Thoracic aorta (tissue), 2 donors: Measurements from ENCODE around the gene GLOD5. TPM values are rescaled to one million over a fixed set of nuclear protein-coding genes. Genes with fewer than 3 reads are reported as not detected.

Experiments
- ATAC-seq: fragments of 150-250 bp; one replicate; pipeline ENCODE4 v1.8.0; 2017; ENCODE audit warnings: low read depth; ENCODE audit not compliant: insufficient number of reproducible peaks, low FRiP score
- DNase-seq: peaks from one replicate; pipeline ENCODE4 v3.0.0-alpha.2; 2020; ENCODE audit warnings: low spot score
- H3K27ac ChIP-seq, 2 donors: fragments of 200-600 bp; sonication (generic); 1 replicate in 1 of 2; 2 replicates in 1 of 2; pipeline ENCODE4 v1.5.1; 2016; ENCODE audit warnings: mild to moderate bottlenecking in 2 of 2, moderate library complexity in 2 of 2
- H3K27me3 ChIP-seq: fragments of 200-600 bp; sonication (generic); replicated peaks from 2 replicates; pipeline ENCODE4 v1.6.0; 2016; ENCODE audit warnings: mild to moderate bottlenecking; ENCODE audit not compliant: insufficient read depth
- H3K36me3 ChIP-seq: fragments of 200-600 bp; sonication (generic); one replicate; pipeline ENCODE4 v1.5.1; 2016
- H3K4me1 ChIP-seq, 2 donors: fragments of 200-600 bp; sonication (generic); 1 replicate in 1 of 2; 2 replicates in 1 of 2; pipeline versions ENCODE4 v1.5.1 to v1.6.0; 2016; ENCODE audit warnings: low read depth in 2 of 2, mild to moderate bottlenecking in 1 of 2; ENCODE audit not compliant: control insufficient read depth in 1 of 2
- H3K4me3 ChIP-seq: fragments of 200-600 bp; sonication (generic); 2 replicates; pipeline ENCODE4 v1.5.1; 2016; ENCODE audit warnings: mild to moderate bottlenecking
- H3K9me3 ChIP-seq: fragments of 200-600 bp; sonication (generic); 2 replicates; pipeline ENCODE4 v1.5.1; 2016
- total RNA-seq, 2 donors: library from RNA; depleted of rRNA; stranded (reverse); fragments of >200 nt; gene quantifications; one replicate each; pipeline versions ENCODE4 v1.1.0 to v1.2.3, GENCODE V29; 2016
- TF ChIP-seq, protein P1 (sequence below): fragments of 200-600 bp; sonication (generic); IDR thresholded peaks from one replicate; pipeline ENCODE4 v1.5.1; 2019; ENCODE audit warnings: antibody characterized with exemption

Gene GLOD5
- total RNA-seq, 2 donors from 2014 or later, result not detected

DNA sequence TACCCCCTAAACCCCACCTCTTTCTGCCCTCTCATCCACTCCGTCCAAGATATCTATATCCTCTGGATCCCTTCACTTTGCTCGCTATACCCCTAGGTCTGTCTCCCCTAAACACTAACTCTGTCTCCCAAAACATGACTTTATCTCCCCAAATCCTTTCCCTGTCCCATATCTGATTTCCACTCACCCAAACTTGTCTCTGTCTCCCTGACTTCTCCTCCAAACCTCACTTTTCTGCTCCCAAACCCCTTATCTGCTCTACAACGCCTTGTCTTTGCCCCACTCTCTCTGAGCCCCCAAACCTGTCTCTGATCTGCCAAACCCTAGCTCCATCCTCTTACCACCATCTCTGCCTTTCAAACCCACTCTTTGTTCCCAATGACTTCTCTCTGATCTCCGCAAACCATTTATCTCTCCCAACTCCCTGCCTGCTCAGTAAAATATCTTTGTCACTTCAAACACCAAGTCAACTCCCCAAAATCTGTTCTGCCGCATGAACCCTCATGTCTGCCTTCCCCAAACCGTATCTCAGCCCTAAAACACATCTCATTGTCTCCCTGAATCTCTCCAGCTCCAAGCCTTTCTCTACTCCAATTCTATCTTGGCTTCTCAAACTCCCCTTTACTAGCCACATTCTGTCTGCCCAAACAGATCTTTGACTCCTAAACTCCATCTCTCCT, 25.4 kb downstream of the GLOD5 start:
- no peaks in the 10 kb centered on the region for H3K27me3 ChIP-seq
- no peak for ATAC-seq

DNA sequence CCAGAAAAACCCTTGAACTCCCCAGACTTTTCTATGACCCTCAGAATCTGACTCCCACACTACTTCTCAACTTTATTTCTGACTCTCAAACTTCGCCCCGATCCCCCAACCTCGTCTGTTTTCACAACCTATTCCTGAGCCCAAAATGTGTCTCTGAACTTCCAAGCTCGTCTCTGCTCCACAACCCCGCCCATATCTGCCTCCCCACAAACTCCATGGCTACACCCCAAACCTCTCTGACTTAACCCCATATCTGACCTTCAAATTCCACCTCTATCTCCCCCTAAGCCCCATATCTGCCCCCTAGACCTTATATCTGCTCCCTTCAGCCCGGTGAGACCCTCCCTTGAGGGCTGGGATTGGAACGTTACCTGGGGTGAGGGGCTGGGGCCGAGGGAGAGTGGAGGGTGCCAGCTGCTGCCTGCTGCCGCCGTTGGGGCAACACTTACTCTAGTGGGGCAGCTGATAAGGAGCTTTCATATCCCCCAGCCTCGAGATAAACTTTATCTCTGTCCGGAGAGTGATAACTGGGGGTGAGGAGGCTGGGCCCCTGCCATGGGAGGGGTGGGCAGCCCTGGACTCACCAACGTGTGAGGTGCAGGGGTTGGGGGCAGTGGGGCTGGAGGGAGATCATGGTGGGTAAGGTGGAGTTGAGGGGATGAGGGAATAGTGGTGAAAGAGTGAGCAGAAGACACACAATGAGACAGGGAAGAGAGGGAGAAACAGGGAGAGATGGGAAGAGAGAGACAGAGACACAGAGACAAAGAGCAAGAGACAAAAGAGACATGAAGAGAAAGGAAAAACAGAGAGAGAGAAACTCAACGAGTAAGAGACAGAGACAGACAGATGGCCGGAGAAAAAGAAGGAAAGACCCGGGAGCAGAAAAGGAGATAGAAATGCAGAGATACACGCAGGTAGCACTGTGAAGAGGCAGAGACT, 26.2 kb downstream of the GLOD5 start:
- Histone ChIP-seq H3K36me3 (no peaks in the 10 kb centered on the region), H3K4me3 (no peak overlapping the region), H3K4me1 (no peaks in the 10 kb centered on the region), H3K27me3 (no peaks in the 10 kb centered on the region), H3K27ac (no peak overlapping the region), H3K9me3 (no peaks in the 10 kb centered on the region)
- TF ChIP-seq, protein P1, sequence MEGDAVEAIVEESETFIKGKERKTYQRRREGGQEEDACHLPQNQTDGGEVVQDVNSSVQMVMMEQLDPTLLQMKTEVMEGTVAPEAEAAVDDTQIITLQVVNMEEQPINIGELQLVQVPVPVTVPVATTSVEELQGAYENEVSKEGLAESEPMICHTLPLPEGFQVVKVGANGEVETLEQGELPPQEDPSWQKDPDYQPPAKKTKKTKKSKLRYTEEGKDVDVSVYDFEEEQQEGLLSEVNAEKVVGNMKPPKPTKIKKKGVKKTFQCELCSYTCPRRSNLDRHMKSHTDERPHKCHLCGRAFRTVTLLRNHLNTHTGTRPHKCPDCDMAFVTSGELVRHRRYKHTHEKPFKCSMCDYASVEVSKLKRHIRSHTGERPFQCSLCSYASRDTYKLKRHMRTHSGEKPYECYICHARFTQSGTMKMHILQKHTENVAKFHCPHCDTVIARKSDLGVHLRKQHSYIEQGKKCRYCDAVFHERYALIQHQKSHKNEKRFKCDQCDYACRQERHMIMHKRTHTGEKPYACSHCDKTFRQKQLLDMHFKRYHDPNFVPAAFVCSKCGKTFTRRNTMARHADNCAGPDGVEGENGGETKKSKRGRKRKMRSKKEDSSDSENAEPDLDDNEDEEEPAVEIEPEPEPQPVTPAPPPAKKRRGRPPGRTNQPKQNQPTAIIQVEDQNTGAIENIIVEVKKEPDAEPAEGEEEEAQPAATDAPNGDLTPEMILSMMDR, result no peak
- ATAC-seq (no peak), DNase-seq (no peak)

More for the DNA sequence above, 25.4 kb downstream of the GLOD5 start:
- Histone ChIP-seq H3K27ac (no peak overlapping the region), H3K36me3 (no peaks in the 10 kb centered on the region), H3K4me3 (no peak overlapping the region), H3K9me3 (no peaks in the 10 kb centered on the region), H3K4me1 (no peaks in the 10 kb centered on the region)
- DNase-seq, result no peak
- TF ChIP-seq, protein P1, result no peak

DNA sequence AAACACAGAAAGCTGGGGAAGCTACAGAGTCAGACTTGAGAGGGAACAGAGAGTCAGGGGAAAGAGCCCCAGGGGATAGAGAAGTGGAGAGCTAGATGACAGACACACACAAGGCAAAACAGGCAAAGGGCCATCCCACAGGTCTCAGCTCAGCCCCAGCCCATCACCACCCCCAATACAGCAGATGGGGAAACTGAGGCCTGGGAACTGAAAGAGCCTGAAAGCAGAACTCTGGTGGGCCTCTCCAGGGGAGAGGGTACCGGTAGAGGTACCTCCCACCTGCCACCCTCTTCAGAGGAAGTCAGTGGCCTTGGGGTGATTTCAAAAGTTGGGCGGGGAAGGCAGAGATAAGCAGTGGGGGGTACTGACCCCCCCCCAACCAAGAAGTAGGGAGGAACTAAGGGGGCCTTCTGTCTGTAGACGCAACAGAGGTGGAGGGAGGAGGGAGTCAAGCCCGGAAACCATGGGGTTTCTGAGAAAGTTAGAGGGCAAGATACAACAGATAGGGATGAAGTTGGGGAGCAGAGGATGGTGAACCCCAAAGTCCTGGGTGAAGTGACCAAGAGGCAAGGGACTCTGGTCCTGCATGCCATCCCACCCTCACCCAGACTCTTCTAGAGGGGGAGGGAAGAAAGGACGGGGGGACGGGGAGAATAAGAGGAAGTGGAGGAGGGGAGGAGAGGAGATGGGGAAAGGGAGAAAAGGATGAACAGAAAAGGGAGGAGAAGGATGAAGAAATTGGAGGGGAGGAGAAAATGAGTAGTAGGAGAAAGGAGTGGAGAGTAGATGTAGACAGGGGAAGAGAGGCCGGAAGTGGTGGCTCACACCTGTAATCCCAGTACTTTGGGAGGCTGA, 28.0 kb downstream of the GLOD5 start:
- Histone ChIP-seq H3K4me1 (no peaks in the 10 kb centered on the region), H3K27me3 (no peaks in the 10 kb centered on the region), H3K27ac (no peak overlapping the region), H3K36me3 (no peaks in the 10 kb centered on the region), H3K4me3 (no peak overlapping the region), H3K9me3 (no peaks in the 10 kb centered on the region)
- TF ChIP-seq, protein P1, result no peak
- ATAC-seq, result no peak
- DNase-seq, result no peak

DNA sequence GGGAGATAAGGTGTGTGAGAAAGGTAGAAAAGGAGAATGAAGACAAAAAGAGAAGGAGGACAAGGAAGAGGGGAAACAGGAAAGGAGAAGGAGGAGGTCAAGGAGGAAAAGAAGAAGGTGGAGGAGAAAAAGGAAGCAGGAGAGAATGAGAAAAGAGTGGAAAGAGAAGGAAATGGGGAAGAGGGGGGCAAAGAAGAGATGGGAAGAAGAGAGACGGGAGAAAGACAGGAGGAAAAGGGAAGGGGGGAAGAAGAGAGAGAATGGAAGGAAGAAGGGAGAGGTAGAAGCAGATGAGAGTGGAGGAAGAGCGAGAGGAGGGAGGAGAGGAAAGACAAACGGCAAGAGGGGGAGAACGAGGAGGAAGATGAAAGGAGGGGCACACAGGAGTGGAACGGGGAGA, 28.9 kb downstream of the GLOD5 start:
- TF ChIP-seq, protein P1, result no peak
- no peaks in the 10 kb centered on the region for H3K27me3 ChIP-seq
- no peak overlapping the region for H3K4me3 ChIP-seq
- no peak overlapping the region for H3K27ac ChIP-seq
- H3K36me3 ChIP-seq, result no peaks in the 10 kb centered on the region
- ATAC-seq, result no peak
- H3K4me1 ChIP-seq, result no peaks in the 10 kb centered on the region
- no peaks in the 10 kb centered on the region for H3K9me3 ChIP-seq
- DNase-seq, result no peak
